HG03039 (cell line): ENCODE measurements around the gene KNL1.
"Not testable (repeated sequence)": the region's sequence is repeated elsewhere in the genome, so short reads cannot be mapped to it uniquely, and the experiment has no call there.

ENCODE experiments used
- ATAC-seq: cut with Tn5 transposase; IDR thresholded peaks from one replicate; pipeline ENCODE4 v1.9.1; 2021; ENCODE audit warnings: mild to moderate bottlenecking, moderate library complexity; ENCODE audit not compliant: unreplicated experiment

The KNL1 gene

GRCh38 chr15:40578892-40579291 lies 15.2 kb upstream of the KNL1 start:
- ATAC-seq = no peak

- not testable (repeated sequence) for ATAC-seq
These were observed 12.3 kb upstream of the KNL1 start for GRCh38 chr15:40581796-40582195.

GRCh38 chr15:40582726-40583246 lies 11.3 kb upstream of the KNL1 start:
- no peak for ATAC-seq

- ATAC-seq = no peak
These were observed 9.9 kb upstream of the KNL1 start for GRCh38 chr15:40584191-40584590.

GRCh38 chr15:40590667-40591050 lies 3.4 kb upstream of the KNL1 start:
- no peak for ATAC-seq

GRCh38 chr15:40591389-40591788 lies 2.7 kb upstream of the KNL1 start:
- ATAC-seq = no peak

- ATAC-seq = no peak
These were observed 884 bp upstream of the KNL1 start for GRCh38 chr15:40593165-40593564.

GRCh38 chr15:40594429-40594836 lies 384 bp downstream of the KNL1 start:
- peak; percentile 36 for ATAC-seq

- ATAC-seq = no peak
These were observed 1.2 kb downstream of the KNL1 start for GRCh38 chr15:40595219-40595618.

GRCh38 chr15:40595773-40596172 lies 1.7 kb downstream of the KNL1 start:
- no peak for ATAC-seq

GRCh38 chr15:40597024-40597423 lies 3.0 kb downstream of the KNL1 start:
- ATAC-seq = no peak

GRCh38 chr15:40598126-40598525 lies 4.1 kb downstream of the KNL1 start:
- no peak for ATAC-seq

- no peak for ATAC-seq
These were observed 4.6 kb downstream of the KNL1 start for GRCh38 chr15:40598672-40599071.

GRCh38 chr15:40600956-40601355 lies 6.9 kb downstream of the KNL1 start:
- ATAC-seq = no peak

- no peak for ATAC-seq
These were observed 9.9 kb downstream of the KNL1 start for GRCh38 chr15:40603935-40604334.

GRCh38 chr15:40613080-40613479 lies 19.0 kb downstream of the KNL1 start:
- no peak for ATAC-seq

- ATAC-seq = no peak
These were observed 24.0 kb downstream of the KNL1 start for GRCh38 chr15:40618023-40618422.

- ATAC-seq = no peak
These were observed 24.9 kb downstream of the KNL1 start for GRCh38 chr15:40618906-40619305.

- no peak for ATAC-seq
These were observed 29.3 kb downstream of the KNL1 start for GRCh38 chr15:40623361-40623760.

GRCh38 chr15:40630313-40630712 lies 36.3 kb downstream of the KNL1 start:
- ATAC-seq = no peak

- no peak for ATAC-seq
These were observed 39.1 kb downstream of the KNL1 start for GRCh38 chr15:40633178-40633577.

- no peak for ATAC-seq
These were observed 43.2 kb downstream of the KNL1 start for GRCh38 chr15:40637221-40637745.

- no peak for ATAC-seq
These were observed 45.6 kb downstream of the KNL1 start for GRCh38 chr15:40639677-40640076.
